Fibroblast of villous mesenchyme (primary cell): ENCODE data around the gene NAB2. TPM values are rescaled to one million over a fixed set of nuclear protein-coding genes. Genes with fewer than 3 reads are reported as not detected.
A peak's percentile ranks its signal among the peaks of the same experiment; 100 is the strongest.

Source experiments
- DNase-seq: peaks from one replicate; pipeline ENCODE4 v3.0.0-alpha.2; 2010; ENCODE audit warnings: low read depth
- H3K4me3 ChIP-seq: 2 replicates; pipeline ENCODE4 v1.5.1; 2011; ENCODE audit warnings: low read depth, mild to moderate bottlenecking, low read length
- total RNA-seq: library from RNA; depleted of rRNA; stranded (reverse); fragments of >200 nt; gene quantifications from 2 replicates; pipeline ENCODE4 v1.2.3, GENCODE V29; 2012
- TF ChIP-seq, protein P1 (sequence below): IDR thresholded peaks from 2 replicates; pipeline ENCODE4 v1.5.1; 2012; ENCODE audit warnings: low read depth, mild to moderate bottlenecking, low read length; ENCODE audit not compliant: insufficient read depth

NAB2 gene
- total RNA-seq, 1 donor, result 38.0 TPM

DNA sequence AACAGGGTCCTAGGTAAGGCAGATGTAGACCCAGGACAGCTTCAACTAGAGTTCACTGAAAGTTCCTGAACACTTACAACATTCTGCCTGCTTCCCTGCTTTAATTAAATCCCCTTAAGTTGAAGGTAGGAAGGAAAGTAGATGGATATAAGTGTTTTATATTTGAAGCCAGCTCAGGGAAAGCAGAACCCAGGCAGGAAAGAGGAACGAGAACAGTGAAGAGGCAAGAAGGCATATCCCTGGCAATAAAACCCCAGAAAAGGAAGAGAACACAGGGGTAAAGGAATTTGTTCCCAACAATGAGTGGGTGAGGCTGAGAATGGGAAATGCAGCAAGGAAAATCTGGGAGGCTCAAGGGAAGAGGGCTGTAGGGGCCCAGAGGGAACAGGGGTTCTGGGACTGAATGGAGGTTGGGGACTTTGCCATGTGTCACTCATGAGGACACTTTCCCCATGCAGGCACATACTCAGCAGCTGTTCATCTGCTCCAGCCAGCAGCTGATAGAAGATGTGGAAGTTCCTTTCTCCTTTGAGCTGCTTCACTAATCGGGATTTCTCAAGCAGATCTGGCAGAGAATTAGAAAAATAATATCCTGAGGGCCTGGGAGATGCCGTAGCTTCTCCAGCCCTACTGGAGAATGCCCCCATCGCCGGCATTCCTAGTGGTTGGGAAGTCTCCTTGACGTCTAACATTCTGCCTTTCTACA, 42.7 kb upstream of the NAB2 start:
- no peak for DNase-seq
- H3K4me3 ChIP-seq, result no peak overlapping the region
- TF ChIP-seq, protein P1, sequence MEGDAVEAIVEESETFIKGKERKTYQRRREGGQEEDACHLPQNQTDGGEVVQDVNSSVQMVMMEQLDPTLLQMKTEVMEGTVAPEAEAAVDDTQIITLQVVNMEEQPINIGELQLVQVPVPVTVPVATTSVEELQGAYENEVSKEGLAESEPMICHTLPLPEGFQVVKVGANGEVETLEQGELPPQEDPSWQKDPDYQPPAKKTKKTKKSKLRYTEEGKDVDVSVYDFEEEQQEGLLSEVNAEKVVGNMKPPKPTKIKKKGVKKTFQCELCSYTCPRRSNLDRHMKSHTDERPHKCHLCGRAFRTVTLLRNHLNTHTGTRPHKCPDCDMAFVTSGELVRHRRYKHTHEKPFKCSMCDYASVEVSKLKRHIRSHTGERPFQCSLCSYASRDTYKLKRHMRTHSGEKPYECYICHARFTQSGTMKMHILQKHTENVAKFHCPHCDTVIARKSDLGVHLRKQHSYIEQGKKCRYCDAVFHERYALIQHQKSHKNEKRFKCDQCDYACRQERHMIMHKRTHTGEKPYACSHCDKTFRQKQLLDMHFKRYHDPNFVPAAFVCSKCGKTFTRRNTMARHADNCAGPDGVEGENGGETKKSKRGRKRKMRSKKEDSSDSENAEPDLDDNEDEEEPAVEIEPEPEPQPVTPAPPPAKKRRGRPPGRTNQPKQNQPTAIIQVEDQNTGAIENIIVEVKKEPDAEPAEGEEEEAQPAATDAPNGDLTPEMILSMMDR, result no peak

- H3K4me3 ChIP-seq, result no peak overlapping the region
- TF ChIP-seq, protein P1, result no peak
- DNase-seq, result no peak
These were observed 41.7 kb upstream of the NAB2 start for GRCh38 chr12:57046947-57047890.

DNA sequence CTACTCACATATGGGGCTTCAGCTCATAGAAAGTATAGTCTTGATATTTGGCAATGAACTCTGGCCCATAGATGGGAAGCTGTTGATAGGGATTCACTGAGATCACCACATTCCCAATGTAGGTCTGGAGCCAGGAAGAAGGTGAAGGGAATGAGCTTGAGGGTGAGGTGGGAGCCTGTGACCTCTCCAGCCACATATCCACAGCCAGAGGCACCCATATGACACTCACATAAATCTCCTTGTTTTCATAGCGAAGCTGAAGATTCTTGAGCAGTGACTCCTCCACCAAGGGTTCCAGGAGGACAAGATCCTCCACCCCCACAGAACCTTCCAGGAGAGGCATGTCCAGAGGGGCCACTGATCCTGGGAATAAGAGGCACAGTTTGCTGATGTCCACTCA, 40.9 kb upstream of the NAB2 start:
- peak; percentile 27 for DNase-seq
- TF ChIP-seq, protein P1, result no peak

DNA sequence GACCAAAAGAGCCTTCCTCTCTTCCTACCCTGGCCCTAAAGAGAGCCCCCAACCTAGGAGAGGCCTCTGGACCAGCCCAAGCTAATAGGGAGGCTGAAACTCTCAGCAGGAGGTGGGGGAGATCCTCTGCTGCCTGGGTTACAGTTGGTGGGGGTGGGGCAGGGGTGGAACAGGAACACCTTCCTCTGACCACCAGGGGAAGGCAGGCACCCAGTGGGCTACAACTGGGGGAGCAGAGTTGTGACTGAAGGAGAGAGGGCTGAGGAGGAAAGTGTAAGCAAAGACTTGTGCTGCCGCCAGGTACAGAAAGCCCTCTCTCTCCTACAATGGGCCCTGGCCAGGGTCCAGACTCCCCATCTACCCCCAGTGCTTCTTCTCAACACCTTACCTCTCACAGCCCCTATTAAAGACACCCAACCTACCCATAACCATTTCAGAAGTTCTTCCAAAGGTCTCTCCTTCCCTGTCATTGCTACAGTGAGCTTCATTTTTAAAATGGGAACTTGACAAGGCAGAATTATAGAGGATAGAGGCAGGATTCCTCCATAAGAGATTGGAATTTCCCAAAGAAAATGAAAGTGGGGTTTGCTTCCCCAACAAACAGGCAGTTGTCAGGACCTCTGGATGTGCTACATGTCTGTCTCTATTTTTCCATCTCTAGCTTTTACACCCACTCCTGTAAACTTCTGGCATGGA, 40.3 kb upstream of the NAB2 start:
- DNase-seq, result no peak
- no peak overlapping the region for H3K4me3 ChIP-seq
- TF ChIP-seq, protein P1, result no peak

More for the DNA sequence above, 40.9 kb upstream of the NAB2 start:
- H3K4me3 ChIP-seq, result no peak overlapping the region

GRCh38 chr12:57049119-57049446, 39.8 kb upstream of the NAB2 start:
- H3K4me3 ChIP-seq, result no peak overlapping the region
- TF ChIP-seq, protein P1, result no peak

GRCh38 chr12:57049890-57050289, 39.0 kb upstream of the NAB2 start, which contains the start of gene MYO1A:
Gene MYO1A (minus strand): TSS chr12:57050129. CDS start chr12:57048323, 1,806 bp downstream.
- peak; percentile 16 for DNase-seq
- TF ChIP-seq, protein P1, result no peak

More at GRCh38 chr12:57049119-57049446, 39.8 kb upstream of the NAB2 start:
- DNase-seq, result no peak

More at GRCh38 chr12:57049890-57050289, 39.0 kb upstream of the NAB2 start, which contains the start of gene MYO1A:
- no peak within 1 kb of the TSS for H3K4me3 ChIP-seq
